HG02970 (cell line): ENCODE results near the gene RAB1A.

Experiments used
- ATAC-seq: cut with Tn5 transposase; IDR thresholded peaks from one replicate; pipeline ENCODE4 v1.9.1; 2021; ENCODE audit warnings: mild to moderate bottlenecking, moderate library complexity, moderate number of reproducible peaks; ENCODE audit not compliant: unreplicated experiment, low FRiP score

RAB1A gene

DNA sequence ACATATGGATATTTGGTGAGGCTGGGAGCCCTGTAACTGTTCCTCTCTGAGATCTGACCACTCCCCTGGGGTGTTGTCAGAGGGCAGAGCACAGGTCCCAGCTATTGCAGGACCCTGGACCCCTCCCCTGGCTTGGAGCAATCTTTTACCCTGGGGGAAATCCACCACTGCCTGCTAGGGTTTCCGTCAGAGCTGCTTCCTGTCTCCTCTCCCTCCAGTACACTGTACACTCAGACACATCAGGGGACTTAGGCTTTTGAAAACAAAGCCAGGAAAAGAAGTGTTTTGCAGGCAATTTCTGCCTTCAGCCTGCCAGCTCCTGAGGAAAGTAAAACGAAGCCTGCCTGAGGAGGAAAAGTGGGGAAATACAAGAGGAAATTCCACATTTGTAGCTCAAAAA, 86.9 kb downstream of the RAB1A start:
- ATAC-seq: no peak

DNA sequence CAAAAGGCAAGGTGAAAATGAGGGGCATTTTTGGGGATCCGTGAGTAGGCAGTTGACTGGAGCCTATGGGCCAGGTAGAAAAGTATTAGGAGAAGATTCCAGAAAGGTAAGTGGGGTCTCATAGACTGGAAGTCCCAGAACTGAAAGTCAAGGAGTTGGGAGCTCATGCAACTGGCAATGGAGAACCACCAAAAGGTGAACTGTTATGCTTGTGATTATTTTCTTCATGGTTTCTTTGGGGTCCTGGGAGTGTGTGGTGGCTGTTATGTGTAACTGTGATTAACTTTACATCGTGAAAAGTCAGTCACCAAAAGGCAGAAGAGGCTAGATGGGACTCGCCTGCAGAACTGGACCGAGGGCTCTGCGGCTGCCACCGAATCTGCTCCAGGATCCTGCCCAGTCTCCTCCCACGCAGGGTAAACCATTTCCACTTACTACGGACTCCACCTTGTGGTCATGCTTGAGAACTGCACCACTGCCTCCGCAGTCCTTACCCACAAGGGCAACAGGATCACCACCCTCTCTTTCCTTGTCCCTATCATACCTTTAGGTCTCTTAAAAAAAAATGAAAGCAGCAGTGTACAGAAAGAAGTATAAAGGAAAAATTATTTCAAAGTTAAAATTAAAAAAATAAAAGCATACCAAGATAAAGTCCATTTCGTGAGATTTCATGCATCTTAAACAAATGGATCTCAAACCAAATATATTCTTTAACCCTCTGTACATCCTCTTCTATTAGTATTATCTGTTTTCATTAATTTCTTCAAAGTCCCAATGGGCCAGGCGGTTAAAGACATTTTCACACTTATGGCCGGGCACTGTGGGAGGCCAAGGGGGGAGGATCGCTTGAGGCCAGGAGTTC, 89.3 kb downstream of the RAB1A start:
- ATAC-seq: no peak

DNA sequence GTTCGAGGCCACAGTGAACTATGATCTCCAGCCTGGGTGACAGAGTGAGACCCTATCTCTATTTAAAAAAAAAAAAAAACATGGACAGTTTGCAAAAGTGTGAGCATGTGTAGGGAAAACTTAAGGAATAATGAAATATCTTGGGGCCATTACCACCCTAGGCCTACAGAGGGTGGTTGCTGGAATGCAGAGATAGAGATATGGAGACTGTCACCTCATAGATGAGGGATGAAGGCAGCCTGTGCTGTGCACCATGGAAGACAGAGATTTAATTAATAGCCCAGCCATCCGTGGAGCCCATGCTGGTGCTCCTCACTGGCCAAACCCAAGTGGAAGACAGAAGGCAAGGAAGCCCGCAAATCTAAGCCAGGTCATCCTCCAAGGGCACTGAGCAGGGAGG, 90.3 kb downstream of the RAB1A start:
- no peak for ATAC-seq

DNA sequence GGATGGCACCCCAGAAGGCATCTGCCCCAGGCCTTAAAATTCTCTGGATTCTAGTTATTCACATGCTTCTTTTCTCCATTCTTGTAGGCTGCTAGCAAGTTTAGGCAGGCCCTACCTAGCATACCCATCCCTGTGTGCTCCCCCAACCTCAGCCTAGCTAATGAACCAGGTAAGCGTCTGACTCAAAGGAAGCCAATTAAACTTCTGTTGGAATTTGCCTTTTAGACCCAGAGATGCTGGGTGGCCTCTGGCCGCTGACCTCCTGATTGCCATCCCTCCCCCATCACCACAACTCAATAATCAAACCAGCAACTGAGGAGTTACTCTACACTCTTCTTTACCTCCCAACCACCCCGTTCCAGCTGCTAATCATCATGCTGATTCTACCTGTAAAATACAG, 92.7 kb downstream of the RAB1A start:
- ATAC-seq: no peak
